GM10266 (cell line): ENCODE measurements around the gene PBX1.

Experiments used
- DNase-seq: peaks from one replicate; pipeline ENCODE4 v3.0.0; 2012; ENCODE audit errors: extremely low spot score
- TF ChIP-seq, protein P1 (sequence below): IDR thresholded peaks from 2 replicates; pipeline ENCODE4 v1.5.1; 2012; ENCODE audit warnings: mild to moderate bottlenecking, low read depth; ENCODE audit not compliant: control insufficient read depth, insufficient read depth; ENCODE audit errors: missing control alignments

The PBX1 gene

DNA sequence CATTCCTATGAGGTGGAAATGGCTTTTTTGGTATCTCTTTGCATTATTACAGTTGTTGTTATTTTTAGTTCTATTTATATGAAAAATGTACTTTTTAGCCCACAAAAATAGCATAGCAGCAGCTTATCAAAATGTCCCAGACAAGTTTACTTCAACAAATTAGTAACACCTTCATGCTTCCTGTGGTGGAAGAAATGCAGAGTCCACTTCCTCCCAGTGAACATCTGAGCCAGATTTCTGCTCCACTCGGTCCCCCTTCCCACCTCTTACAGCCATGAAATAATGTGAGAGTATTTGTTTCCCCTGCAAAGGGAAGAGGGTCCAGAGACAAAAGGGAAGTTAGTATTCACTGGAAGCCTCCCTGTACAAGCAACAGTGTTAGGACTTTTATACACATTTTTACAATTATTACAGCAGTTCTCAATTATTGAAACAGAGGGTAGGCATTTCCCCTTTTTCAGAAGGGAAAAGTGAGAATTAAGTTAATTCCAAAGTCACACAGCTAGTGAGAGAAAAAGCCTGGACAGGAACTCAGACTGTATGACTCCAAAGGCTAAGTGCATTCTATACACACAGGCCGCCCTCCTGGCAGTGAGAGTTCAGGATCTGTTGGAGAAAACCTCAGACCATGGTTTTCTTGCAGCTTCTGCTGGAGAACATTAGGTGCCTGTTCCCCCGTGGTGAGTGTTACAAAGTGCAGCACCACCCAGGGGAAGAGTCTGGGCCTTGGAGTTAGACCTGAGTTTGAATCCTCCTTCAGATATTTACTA lies 126.5 kb downstream of the PBX1 start:
- TF ChIP-seq, protein P1, sequence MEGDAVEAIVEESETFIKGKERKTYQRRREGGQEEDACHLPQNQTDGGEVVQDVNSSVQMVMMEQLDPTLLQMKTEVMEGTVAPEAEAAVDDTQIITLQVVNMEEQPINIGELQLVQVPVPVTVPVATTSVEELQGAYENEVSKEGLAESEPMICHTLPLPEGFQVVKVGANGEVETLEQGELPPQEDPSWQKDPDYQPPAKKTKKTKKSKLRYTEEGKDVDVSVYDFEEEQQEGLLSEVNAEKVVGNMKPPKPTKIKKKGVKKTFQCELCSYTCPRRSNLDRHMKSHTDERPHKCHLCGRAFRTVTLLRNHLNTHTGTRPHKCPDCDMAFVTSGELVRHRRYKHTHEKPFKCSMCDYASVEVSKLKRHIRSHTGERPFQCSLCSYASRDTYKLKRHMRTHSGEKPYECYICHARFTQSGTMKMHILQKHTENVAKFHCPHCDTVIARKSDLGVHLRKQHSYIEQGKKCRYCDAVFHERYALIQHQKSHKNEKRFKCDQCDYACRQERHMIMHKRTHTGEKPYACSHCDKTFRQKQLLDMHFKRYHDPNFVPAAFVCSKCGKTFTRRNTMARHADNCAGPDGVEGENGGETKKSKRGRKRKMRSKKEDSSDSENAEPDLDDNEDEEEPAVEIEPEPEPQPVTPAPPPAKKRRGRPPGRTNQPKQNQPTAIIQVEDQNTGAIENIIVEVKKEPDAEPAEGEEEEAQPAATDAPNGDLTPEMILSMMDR = no peak
- no peak for DNase-seq

DNA sequence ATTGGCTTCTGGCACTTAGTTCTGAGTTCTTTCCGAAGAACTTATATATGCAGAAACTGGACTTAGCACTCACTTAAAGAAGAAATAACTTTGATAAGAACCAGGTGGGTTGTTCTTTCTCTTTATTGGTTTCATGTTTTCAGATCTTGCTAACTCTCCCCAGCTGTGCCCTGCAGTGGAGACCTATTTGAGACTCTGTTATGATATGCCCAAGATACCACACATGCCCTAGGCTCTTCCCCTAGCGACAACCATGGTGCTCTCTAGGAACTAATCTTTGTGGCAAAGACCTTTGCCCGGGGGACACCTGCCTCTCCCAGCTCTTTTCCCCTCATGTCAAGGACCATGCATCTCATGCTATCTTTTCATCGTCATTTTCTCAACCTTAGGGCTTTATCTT lies 128.8 kb downstream of the PBX1 start:
- TF ChIP-seq, protein P1 = no peak
- DNase-seq = no peak

DNA sequence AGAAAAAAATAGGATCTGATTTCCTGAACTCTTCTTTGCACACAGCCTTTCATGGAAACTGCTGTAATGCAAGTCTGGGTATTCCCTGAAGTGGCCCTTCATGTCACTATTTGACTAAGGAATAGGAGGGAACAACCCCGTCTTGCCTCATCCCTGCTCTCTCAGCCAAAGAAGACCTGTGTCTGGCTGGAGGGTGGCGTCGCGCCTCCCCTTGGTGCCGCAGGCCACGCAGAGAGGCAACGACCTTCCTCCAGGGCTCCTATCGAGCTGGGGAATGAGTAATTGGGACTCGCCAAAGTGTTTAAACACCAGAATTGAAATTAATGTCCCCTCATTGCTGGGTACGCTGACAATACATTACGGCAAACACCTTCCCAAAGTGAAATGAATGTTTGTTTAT lies 129.8 kb downstream of the PBX1 start:
- TF ChIP-seq, protein P1 = no peak
- DNase-seq = no peak

DNA sequence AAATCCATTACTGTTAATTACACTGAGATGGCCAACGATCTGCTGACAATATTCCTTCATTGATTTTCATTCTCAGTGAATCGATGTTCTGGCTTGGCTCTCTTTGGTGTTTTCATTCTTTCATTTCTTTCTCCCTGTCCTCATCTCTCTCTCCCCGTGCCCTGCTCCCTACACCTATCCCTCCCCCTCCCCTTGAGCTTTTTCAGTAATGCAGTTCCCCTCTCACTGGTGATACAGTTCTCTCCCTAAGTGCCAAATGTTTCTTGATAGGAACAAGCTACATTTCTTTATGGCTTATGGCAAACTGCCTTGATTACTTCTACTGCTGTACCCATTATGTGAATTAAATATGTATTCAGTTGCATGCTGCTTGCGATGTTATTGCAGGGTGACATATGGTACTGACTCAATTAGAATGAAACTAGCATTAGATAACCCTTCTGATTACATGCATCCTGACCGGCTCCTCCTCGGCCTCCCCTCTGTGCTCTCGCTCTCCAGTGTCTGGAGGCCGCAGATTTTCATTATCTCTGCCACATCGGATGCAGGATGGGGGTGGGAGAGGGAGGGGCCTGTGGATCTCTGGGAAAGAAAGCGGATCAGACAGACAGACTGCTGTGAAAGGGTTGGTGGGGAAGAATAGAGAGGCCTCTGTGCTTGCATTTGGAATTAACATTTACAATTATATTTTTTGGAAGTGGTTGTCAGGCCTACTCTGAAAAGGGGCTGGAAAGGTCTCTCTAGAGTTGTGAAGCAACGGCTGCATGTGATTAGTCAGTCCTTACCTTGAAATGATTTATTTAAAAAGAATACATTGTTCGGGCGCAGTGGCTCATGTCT lies 130.9 kb downstream of the PBX1 start:
- DNase-seq = no peak
- TF ChIP-seq, protein P1 = no peak

DNA sequence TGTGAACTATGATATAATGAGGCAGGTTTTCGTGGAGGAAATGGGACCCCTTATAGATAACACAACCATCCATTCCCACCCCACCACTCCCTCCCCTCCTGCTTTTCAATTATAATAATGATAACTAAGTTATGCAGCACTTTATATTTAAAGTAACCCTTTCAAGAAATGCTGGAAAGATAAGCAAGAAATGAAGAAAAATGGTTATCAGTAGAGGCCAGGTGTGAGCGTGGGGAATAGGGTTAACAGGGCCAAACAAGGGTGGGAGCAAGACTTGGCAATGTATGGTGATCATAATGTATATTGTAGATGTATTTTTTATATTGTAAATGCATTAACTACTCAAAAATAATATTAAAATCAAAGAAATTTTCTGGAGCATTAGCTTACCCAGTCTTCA lies 133.4 kb downstream of the PBX1 start:
- DNase-seq = no peak
- TF ChIP-seq, protein P1 = no peak

DNA sequence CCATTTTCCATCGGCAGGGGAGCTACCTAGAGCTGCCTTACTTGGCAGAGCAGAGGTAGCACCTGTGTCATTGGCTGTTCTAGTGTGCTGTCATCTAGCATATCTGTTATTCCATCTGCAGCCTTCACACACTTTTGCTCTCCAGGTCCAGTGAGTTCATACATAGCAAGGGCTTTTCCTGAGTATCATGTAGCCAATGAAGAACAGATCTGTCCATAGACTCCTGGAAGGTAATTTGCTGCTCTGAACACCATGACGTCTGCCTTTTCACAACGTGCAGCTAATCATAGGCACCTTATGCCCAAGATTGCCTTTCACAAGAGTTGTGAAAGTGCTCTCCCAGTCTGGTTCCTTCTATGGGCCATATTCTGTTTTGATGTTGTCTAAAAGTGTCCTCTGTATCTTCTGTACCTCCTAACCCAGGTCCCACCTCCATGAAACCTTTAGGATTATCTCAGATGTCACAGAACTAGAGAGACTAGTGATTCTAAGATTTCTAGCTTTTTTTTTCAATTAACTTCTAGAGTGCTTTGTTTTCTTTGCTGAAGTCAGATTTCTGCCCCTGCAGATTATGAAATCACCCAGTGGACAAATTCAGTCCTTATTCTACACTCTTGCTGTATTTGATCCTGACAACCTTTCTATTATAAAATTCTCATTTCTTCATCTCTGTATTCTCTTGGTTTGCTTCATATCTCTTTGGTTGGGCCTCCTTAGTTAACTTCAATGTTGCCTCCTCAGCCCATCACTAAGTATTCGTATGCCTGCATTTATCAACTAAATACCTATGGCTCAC lies 134.8 kb downstream of the PBX1 start:
- no peak for DNase-seq
- TF ChIP-seq, protein P1 = no peak
